ENCODE measurements around the gene CUEDC2. TPM values are rescaled to one million over a fixed set of nuclear protein-coding genes. Genes with fewer than 3 reads are reported as not detected.

The CUEDC2 gene, protein sequence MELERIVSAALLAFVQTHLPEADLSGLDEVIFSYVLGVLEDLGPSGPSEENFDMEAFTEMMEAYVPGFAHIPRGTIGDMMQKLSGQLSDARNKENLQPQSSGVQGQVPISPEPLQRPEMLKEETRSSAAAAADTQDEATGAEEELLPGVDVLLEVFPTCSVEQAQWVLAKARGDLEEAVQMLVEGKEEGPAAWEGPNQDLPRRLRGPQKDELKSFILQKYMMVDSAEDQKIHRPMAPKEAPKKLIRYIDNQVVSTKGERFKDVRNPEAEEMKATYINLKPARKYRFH
- 94.6 and 97.6 TPM in 2 replicates for total RNA-seq

DNA sequence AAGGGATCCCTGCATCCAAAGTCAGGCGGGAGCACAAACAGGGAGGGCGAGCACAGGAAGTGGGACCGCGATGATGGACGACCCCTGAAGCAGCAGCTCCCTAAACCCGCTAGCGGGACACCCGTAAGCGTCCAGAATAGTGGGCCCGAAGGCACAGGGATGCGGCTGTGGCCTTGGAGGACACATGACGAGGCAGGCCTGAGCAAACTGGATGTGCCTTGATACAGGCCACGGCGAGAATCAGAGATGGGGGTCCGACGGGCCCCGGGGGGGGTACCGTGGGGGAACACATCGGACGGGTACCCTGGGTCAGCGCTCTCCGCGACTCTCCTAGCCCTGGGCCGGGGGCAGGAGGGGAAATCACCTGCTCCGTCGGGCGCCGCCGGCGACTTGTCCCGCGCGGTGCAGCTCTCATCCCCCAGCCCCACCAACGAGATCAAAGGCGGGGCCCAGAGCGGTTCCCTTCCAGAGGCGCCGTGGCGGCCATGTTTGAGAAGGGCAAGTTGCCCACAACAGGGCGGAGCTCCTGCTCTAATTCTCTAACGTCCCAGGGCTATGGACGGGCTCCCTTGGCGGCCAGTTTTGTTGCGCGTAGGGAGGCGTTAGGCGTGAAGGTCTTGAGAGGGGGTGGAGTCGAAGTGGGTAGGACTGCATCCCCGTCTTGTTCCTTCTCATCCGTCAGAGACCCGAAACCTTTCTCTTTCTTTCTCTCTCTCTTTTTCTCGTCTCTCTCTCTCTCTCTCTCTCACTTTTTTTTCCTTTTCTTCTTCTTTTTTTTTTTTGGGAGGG lies at the start of gene CUEDC2:
Gene CUEDC2 (minus strand): TSS at position 413 of the 789 bp plus-strand sequence. CDS start 7,386 bp downstream, outside the sequence.
- peak; percentile 74 for DNase-seq (ENCODE audit: extremely low read depth, low read depth, low spot score)

DNA sequence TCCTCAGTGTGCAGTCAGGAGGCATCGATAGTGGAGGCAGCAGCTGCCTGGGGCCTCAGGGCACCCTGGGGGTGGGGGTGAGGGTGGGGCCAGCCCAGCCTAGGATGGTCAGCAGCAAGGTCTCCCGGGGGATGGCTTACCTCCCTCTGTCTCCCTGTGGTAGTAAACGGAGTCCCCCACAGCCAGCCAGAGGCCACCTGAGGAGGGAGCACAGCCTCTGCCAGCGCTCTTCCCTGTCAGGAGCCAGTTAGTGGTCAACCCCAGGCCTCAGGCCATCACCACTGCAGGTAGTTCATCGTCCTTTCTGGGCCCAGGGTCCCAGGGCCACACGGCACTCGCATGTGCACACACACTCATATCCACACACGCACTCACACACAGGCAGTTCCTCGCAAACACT lies 48.0 kb upstream of the CUEDC2 start:
- no peak for DNase-seq (ENCODE audit: extremely low read depth, low read depth, low spot score)

DNA sequence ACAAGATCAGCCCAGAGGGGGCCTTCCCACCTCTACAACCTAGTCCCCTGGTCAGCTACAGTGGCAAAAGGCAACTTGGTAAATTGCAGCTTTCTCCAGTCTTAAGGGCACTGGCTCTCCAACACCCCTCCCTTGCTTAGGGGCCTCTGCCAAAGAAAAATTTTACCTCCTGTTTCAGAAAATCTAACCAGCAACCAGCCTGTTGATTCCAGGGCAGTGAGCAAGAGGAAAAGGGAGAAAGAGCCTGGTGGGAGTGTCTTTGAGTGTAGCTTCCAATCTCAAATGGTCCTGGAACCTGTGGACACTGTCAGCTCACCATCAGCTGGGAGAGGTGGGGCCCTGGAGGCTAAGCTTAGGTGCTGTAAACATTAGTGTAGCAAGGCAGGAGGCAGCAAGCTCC lies 47.3 kb upstream of the CUEDC2 start:
- DNase-seq (ENCODE audit: extremely low read depth, low read depth, low spot score), result no peak

DNA sequence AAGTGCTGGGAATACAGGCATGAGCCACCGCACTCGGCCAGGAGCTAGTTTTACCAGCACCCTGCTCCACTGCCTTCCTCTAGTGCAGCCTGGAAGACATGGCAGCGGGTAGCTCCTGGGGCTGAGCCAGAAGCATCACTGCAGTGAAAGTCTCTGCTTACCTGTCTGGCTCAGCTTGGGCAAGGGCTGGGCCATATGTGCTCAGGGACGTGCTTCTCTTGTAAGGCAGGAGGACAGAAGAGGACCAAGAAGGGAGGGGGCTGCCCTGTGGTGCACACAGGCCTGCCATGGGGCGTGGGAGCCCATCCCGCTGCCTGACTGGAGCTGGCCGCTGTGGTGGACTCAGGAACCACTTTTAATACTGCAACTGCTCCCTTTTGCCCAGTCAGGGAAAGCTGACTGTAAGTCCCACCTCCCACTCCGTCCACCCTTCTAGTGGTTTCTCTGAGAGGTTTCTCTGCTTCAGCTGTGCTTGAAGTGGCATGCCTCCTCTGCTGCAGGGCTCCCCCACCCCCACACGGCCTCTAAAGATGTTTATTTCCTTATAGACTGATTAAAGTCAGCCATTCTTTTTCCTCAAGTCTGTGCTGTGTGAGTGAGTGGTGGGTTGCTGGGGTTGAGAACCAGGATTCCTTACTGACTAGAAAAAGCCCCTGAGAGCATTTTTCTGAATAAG lies 44.2 kb upstream of the CUEDC2 start:
- DNase-seq (ENCODE audit: extremely low read depth, low read depth, low spot score), result no peak

DNA sequence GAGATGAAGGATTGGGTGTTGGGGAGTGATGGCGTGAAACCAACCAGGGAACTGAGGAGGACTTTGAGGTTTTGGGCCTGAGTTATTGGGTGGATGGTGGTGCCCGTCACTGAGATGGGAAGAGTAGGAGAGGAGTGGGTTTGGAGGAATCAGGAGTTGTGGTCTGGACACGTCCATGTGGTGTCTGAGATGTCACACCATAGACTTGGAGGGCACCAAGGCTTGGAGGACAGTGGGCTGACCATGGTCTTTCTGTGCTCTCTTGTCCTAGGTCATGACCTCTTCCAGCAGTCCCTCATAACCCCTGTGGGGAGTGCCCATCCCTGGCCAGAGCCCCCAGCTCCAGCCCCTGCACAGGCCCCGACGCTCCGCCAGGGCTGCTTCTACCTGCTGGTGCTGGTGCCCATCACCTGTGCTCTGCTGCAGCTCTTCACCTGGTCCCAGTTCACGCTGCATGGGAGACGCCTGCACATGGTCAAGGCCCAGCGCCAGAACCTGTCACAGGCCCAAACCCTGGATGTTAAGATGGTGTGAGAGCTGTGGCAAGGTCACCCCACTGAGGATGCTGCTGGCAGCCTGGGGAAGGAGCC lies 43.2 kb upstream of the CUEDC2 start:
- DNase-seq (ENCODE audit: extremely low read depth, low read depth, low spot score), result no peak

DNA sequence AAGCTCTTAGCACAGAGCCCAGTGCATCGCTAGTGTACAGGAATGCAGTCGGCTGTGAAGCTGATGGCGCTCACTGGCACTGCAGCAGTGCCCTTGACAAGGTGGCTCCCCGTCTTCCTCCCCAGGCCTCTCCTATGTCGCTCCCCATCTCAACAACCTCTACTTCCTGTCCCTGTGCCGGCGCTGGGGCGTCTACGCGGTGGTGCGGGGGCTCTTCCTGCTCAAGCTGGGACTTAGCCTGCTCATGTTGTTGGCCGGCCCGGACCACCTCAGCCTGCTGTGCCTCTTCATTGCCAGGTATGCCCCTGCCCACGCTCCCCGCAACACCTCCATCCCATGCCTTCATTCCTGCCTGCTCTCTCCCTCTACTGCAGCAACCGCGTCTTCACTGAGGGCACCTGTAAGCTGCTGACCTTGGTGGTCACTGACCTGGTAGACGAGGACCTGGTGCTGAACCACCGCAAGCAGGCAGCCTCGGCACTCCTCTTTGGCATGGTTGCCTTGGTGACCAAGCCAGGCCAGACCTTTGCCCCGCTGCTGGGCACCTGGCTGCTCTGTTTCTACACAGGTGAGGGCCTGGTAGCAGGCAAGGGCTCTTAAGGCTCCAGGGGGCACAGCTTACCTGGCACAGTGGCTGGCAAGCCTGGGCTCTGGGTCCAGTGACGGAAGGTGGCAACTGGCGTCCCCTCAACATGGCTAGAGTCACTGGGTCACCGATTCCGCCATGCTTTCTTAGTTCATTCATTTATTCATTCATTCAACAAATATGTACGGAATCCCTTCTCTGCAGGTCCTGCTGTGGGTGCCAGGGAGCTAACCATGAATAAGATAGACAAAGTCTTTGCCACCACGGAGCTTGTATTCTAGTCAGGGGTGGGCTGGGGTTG lies 41.3 kb upstream of the CUEDC2 start:
- no peak for DNase-seq (ENCODE audit: extremely low read depth, low read depth, low spot score)

DNA sequence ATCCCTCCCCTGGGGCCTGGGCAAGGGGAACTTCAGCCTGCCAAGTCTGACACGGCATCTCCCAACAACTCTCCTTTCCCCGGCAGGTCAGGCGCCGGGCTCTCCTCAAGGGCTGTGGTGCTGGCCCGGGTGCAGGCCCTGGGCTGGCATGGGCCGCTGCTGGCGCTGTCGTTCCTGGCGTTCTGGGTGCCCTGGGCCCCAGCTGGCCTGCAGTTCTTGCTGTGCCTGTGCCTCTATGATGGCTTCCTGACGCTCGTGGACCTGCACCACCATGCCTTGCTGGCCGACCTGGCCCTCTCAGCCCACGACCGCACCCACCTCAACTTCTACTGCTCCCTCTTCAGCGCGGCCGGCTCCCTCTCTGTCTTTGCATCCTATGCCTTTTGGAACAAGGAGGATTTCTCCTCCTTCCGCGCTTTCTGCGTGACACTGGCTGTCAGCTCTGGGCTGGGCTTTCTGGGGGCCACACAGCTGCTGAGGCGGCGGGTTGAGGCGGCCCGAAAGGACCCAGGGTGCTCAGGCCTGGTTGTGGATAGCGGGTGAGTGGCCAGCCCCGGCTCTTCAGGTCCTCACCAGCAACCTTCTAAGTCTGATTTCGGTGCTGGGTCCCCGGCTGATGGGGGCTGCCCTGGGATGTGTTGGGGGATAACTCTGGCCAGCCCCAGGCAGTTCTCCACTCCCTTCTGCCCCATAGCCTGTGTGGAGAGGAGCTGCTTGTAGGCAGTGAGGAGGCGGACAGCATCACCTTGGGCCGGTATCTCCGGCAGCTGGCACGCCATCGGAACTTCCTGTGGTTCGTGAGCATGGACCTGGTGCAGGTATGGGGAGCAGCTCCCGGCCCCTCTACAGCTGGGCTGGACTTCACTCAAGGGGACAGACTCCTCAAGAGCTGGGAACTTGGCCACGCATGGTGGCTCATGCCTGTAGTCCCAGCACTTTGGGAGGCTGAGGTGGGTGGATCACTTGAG lies 38.5 kb upstream of the CUEDC2 start:
- DNase-seq (ENCODE audit: extremely low read depth, low read depth, low spot score), result no peak

DNA sequence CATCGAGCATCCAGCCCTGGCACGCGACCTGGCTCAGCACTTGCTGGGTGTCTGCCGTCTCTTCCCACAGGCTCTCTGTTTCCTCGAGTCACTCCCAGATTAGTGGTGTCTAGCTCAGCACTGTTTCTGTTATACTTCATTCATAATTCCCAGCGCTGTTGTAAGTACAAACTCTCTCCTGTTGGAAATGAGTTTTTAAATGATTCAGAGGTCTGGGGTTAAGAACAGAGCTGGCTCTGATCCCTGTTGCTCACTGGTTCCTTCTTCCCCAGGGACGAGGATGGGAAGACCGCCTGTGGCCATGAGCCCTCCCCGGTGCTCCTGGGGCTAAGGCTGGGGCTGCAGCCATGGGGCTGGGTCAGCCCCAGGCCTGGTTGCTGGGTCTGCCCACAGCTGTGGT lies 36.3 kb upstream of the CUEDC2 start:
- no peak for DNase-seq (ENCODE audit: extremely low read depth, low read depth, low spot score)

DNA sequence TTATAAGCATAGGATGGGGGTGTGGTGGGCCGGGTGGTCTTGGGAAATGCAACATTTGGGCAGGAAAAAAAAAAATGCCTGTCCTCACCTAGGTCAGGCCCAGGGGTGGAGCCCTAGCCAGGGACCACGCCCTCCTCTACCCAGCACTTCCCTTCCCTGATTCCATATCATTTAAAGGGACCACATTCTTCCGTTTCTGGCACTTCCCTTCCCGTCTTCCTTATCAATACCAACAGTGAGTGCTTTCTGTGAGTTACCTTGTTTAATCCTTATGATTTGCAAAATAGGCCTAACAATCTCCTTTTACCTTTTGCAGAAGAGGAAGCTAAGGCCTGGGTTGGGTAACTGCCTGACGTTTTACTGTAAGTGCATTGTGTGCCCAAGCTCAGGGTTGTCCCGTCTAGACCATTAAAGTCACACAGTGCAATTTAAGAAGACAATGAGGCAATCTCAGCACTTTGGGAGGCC lies 35.6 kb upstream of the CUEDC2 start:
- DNase-seq (ENCODE audit: extremely low read depth, low read depth, low spot score), result no peak

DNA sequence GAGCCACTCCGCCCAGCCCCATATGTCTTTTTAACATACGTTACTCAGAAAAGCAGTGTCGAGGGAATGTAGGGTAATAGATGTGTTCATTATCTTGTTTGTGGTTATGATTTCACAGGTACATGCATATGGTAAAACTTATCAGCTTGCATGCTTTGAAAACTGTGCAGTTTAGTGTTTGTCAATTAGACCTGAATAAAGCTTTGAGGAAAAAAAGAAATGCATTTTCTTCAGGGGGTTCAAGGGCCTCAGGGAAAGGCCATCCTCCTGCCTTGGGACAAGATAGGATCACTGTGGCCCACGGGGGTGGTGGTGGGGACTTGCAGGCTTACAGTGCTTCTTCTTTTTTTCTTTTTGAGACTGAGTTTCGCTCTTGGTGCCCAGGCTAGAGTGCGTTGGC lies 34.9 kb upstream of the CUEDC2 start:
- no peak for DNase-seq (ENCODE audit: extremely low read depth, low read depth, low spot score)

DNA sequence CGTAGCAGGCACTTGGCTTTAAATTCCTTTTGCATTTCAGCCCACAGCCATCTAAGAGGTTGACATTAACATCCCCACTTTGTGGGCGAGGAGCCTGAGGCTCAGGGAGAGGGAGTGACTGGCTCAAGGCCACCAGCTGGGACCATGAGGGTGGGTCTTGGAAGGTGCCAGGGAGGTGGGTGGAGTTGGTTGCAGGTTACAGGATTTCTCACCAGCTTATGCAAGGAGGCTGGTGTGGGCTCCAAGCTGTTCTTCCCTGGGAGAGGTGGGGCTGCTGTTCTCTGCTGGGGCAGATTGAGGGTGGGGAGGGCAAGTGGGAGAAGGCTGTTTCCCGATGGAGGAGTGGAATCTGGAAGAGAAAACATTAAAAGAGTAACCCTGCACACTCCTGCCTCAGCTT lies 33.1 kb upstream of the CUEDC2 start:
- DNase-seq (ENCODE audit: extremely low read depth, low read depth, low spot score), result no peak

DNA sequence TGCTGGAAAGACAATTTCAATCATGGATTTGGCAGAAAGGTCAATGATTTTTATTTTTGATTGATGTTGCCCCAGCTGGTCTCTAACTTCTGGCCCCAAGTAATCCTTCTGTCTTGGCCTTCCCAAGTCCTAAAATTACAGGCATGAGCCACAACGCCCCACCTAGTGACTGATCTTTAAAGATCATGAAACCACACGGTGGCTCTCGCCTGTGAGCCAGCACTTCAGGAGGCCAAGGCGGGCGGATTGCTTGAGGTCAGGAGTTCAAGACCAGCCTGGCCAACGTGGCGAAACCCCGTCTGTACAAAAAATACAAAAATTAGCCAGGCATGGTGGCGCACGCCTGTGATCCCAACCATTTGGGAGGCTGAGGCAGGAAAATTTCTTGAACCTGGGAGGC lies 31.6 kb upstream of the CUEDC2 start:
- DNase-seq (ENCODE audit: extremely low read depth, low read depth, low spot score), result no peak

DNA sequence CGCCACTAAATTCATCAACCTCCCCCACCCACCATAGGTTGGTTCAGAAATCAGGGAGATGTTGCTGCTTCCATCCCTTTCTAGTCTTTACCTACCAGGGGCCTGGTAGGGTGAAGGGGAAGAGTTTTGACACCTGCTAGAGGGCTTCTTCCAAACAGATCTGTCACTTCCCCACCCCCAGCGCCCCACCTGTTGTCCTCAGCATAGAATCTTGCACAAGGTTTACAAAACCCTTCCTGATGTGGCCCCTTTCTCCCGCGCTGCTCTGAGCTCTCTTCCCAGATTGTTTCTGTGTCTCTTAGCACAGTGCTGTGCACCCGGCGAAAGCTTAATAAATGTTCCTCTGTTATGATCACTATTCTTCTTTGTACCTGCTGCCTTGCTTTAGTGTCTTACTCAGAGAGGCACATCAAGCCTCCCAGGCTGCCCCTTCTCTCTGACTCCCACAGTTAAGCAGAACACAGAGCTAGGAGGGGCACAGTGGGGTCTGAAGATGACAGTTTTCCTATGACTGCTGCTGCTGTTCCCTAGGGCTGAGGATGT lies 30.2 kb upstream of the CUEDC2 start:
- DNase-seq (ENCODE audit: extremely low read depth, low read depth, low spot score), result no peak

DNA sequence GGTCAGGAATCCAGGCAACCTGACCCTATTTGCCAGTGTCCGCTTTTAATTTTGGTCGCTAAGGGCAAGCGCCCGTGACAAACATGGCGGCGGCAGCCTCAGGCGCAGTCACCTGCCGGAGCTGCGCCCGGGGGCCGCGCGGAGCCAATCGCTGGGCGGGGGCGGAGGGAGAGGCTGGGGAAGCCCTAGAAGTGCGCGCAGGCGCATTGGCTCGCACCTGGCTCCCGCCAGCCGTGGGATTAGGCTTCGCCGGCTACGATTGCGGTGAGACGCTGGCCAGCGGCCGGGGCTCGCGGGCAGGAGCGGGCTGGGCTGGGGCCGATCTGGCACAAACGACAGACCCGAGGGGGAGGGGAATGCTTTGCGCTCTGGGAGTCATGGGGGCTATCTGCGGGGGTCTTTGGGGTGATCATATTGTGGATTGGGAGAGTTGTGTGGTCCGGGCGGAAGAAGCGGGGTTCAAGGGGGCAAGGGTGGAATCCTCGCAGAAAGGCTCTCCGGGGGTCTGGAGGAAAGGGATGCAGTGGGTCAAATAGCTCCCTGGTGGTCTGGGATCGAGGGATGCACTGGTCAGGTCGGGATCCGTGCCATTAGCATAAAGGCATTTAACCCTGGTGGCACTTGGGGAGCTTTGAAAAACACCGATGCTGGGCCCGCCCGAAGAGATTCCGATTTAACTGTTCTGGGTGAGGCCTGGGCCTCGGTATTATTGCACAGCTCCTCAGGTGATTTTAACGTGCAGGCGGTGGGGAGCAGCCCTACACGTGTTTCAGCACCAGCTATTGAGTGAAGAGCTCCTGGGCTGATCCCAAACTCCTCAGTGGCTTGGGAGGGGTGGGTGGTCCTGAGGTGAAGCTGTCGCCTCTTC lies 29.0 kb upstream of the CUEDC2 start:
- DNase-seq (ENCODE audit: extremely low read depth, low read depth, low spot score), result no peak

DNA sequence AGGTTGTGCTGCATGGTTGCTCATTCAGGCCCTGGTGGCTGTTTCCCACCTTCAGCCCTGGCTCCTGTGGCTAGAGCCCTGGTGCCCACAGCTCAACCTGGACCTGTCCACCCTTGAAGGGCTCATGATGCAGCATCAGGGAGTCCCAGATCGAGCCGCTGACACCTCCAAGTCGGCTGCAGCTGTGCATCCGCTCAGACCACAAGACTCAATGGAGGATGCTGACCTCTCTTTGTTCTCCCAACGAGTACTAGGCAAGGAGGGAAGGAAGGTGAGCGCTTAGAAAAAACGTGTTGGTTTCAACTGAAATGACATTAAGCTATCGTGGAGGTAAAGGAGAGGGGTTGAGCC lies 28.4 kb upstream of the CUEDC2 start:
- no peak for DNase-seq (ENCODE audit: extremely low read depth, low read depth, low spot score)

DNA sequence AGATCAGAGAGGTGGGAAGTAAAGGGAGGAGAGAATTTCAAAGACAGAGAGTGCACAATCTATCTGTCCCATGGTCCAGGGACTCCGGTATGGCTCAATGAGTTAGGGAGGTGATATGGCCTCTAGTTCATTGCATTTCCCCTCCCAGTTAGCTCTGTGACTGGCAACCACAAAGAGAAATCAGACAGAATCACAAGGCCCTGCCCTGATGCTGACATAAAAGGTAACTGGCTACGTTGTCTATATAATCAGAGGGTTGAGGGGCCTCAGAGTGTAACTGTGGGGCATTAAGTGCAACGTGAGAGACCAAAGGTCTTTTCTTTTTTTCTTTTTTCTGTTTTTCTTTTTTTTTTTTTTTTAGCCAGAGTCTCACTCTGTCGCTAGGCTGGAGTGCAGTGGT lies 26.3 kb upstream of the CUEDC2 start:
- no peak for DNase-seq (ENCODE audit: extremely low read depth, low read depth, low spot score)

DNA sequence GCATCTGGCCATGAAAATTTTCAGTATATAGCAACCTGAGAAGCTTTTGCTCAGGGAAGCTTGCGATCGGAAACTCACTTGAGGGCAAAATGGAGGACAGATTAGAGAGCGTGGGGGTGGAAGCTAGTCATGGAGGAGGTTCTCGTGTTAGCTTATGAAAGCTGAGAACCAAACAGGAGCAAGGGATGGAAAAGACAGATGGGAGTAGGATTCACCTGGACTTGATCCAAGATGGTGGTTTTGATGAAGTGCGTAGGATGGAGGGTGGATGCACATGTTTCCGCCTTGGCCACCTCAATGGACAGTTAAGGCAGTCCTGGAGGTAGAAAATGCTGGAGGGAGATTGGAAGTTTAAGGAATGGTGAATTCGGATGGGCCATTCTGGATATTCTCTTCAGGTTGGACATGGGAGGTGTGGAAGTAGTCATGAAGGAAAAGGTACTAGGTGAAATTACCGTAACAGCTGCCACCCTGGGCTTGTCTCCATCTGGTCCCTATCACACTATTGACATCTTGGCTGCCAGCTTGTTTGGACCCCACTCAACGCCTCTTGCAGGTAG lies 25.3 kb upstream of the CUEDC2 start:
- no peak for DNase-seq (ENCODE audit: extremely low read depth, low read depth, low spot score)

Measured in glomerular endothelial cell (primary cell).